GM21526 (cell line): Measurements from ENCODE around the gene SEMA3E.
"Not testable (repeated sequence)": the region's sequence is repeated elsewhere in the genome, so short reads cannot be mapped to it uniquely, and the experiment has no call there.

Source experiments
- ATAC-seq: cut with Tn5 transposase; IDR thresholded peaks from one replicate; pipeline ENCODE4 v1.9.1; 2021; ENCODE audit warnings: moderate library complexity; ENCODE audit not compliant: unreplicated experiment, low FRiP score

Gene SEMA3E

DNA sequence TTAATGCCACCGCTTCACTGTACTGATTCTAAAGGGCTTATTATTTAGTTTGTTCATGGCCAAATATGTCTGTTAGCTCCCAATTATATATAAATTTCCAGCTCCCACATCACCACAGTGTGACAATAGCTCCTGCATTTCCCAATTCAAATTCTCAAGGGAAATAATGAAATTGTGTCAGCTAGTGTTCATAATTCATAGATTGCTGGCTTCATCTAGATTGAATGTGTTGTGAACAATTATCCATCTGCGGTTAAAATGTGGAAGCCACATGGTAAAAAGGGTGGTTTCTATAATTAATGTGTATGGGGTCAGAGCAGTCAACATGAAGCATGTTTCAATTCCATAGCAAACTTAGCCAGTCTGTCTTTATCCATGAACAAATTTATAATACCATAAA lies 154.3 kb downstream of the SEMA3E start:
- ATAC-seq = no peak

DNA sequence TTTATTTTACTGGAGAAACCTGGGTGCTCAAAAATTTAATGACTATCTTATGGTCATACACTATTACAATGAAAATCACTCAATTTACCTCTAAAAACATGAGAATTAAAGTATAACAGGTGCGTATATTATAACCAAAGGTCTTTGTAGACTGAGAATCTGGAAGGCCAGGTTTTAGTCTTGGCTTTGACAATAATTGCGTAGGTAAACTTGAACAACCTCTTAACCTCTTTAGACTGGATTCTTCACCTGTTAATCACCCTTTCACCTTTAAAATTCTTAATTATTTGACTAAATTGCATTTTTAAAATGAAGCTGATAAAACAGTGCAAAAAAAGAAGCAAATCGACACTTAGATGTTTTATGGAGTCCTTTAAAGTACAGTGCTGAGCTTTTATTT lies 156.1 kb downstream of the SEMA3E start:
- ATAC-seq = no peak

- ATAC-seq = no peak
Measured at GRCh38 chr7:83487801-83488200, 161.1 kb downstream of the SEMA3E start.

DNA sequence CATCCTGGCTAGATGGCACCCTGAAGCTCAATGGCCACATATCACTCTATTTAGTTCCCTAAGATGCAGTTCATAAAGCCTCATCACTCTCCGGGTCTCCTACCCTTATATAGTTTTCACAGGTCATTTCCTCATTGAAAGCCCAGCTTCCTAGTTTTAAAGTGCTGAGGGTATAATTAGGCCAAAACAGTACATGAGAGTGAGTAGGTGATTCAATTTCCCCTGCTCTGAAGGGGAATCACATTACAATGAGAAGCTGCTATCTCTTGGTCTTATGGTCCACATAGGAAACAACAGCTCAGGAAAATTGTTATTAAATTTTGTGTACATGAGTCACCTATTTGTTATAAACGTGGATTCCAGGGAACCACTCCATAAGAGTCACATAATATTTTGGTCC lies 162.0 kb downstream of the SEMA3E start:
- no peak for ATAC-seq

DNA sequence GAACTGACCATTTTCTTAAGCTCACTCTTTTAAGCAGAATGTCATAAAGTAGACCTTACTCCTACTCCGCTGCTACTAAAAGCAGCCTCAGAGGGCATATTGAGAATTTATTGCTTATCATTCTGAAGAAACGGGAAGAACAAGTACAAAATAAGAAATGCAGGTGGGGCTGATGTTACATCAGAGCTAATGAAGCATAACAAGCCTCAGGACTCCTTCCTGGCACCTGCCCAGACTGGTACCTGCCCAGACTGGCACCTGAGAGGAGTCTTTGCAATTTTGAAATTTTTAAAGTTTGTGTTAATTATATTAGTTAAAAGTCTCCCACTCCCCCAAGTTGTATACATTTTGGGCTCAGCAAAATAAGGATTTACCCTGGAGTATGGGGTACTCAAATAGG lies 162.4 kb downstream of the SEMA3E start:
- no peak for ATAC-seq

DNA sequence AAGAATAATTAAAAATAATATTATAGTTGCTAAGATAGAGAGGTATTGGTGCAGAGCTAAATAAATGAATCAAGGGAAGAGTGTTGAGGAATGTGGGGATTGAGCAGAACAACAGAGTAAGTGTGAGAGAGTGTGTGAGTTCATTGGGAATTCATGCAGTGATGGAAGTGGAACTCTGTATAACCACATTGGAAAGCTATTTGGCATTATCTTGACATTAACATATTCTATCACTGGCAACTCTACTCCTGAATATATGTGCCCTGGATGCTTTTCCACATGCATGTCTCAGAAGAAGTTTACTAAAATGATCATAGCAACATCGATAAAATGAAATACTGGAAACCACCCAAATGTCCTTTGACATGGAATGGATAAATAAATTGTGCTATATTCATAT lies 164.1 kb downstream of the SEMA3E start:
- no peak for ATAC-seq

DNA sequence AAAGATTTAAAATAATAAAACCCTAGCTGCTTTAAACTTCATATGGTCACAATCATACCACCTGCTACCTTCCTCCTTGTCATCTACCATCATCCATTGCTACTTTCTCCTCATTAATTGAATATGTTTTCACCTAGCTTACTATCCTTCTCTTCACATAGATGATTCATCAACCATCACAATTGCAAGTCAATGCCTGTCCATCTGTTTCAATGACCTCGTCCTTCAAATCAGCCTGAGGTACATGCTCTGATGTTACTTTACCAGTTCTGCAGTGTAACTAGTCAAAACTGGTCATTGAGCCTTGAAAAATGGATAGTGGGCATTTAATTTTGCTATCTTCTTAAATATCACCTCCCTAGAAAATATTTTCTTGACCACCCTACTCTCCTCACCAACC lies 164.7 kb downstream of the SEMA3E start:
- ATAC-seq = no peak

- no peak for ATAC-seq
Measured at GRCh38 chr7:83478616-83479015, 170.3 kb downstream of the SEMA3E start.

GRCh38 chr7:83476511-83477050 lies 172.4 kb downstream of the SEMA3E start:
- no peak for ATAC-seq

- ATAC-seq = no peak
Measured at GRCh38 chr7:83475420-83475819, 173.5 kb downstream of the SEMA3E start.

DNA sequence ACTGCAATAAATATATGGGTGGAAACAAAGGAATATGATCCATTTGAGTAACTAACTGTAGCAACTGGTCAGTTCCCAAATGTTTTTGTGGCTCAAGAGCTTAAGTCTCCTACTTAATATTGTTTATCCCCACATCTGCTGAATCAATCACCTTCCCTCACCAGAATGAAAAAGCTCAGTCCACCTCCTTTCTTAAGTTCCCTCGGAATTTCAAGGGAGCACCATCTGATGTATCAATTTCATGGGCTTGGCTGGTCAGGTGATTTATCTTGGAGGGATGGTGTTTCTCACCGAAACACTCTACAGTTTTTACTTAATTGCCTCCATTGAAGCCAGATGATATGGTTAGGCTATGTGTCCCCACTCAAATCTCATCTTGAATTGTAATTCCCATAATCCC lies 176.6 kb downstream of the SEMA3E start:
- ATAC-seq = no peak

DNA sequence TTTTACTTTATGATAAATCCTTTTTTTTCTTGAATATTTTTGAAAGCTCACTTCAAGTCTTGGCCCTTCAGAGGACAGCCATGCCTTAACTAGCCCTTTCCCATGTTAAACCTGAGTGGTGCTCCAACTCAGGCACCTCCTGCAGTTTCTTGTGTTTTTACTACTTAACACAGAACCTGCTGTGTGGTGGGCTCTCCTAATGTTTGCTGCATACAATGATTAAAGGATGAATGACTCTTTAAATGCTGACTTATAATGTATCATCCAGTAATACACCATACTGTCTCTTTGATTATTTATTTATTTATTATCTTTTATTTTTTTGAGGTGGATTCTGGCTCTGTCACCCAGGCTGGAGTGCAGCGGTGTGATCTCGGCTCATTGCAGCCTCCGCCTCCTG lies 179.4 kb downstream of the SEMA3E start:
- ATAC-seq = no peak

GRCh38 chr7:83469076-83469475 lies 179.9 kb downstream of the SEMA3E start:
- no peak for ATAC-seq

DNA sequence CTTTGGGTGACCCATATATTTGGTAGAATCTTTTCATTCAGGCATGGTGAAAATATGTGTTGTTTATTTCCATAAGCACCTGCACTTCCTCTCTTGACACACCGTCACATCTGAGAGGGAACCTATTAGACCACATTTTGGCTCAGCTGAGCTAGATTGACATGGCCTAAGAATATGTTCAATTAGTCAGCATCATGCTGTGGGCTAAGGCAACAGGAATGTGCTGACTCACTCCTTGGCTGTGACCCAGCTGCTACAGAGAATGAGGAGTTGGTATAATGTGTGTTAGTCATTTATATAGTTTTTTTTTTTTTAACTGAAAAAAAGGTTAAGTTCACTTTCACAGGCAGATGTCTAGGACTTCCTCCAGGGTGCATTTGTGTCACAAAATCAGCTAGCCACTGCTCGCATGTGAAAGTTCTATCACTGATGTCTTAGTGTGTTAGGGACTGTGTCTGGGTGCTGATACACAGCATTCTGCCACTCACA lies 180.6 kb downstream of the SEMA3E start:
- no peak for ATAC-seq

- ATAC-seq = no peak
Measured at GRCh38 chr7:83467493-83467892, 181.4 kb downstream of the SEMA3E start.

- no peak for ATAC-seq
Measured at GRCh38 chr7:83466956-83467355, 182.0 kb downstream of the SEMA3E start.

DNA sequence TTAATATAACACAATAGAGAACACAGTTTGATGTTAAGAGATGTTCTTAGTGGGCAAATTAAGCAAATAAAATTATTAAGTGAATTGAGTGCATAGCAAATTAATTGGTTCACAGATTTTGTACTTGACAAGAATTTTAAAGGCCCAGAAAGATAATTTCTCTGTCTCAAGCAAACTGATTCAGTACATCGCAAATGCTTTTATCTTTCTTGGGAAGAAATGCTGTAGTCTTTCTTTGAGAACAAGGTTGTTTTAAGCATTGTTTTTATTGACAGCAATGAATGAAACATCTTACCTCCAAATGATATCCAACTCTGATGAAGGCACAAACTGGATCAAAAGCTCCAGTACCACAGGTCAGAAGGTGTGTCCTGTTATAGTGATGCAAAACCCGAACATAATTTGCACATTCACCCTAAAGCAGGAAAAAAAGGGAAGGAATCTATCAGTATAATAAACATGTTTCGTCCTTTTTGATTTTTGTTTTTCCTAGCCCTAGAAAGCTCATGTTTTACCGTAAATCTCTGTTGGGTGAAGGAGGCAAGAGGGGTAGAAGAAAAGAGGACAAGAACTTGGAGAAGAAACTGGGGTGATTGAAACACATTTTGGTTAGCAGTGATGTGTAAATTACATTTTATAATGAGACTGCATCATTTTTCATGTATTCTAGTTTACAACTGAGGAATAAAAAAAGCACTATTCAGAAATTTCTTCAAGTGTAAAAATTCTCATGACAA lies 182.6 kb downstream of the SEMA3E start:
- ATAC-seq = no peak

DNA sequence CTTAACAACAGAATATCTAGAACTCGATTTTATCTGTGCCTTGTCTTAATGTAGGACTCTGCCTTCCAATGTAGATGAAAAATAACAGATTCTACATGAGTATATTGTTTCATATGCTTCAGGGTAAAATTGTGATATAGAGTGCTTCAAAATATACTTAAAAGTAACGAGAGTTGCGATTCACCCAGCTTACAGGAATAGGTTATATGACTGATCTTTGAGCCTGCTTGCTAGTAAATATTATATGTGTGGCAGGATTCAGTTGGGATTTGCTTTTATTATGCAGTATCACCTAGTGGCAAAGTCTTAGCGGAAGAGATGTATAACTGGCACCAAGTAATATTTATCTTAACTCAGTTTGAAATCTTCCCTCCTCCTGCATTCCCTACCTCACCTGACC lies 183.3 kb downstream of the SEMA3E start:
- no peak for ATAC-seq

DNA sequence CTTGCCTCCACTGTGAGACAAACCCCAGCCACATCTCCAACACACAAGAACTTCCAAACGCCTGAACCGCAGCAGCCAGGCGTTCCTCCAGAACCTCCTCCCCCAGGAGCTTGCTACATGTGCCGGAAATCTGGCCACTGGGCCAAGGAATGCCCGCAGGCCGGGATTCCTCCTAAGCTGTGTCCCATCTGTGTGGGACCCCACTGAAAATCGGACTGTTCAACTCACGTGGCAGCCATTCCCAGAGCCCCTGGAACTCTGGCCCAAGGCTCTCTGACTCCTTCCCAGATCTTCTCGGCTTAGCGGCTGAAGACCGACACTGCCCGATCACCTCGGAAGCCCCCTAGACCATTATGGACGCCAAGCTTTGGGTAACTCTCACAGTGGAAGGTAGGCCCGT lies 187.1 kb downstream of the SEMA3E start:
- not testable (repeated sequence) for ATAC-seq

DNA sequence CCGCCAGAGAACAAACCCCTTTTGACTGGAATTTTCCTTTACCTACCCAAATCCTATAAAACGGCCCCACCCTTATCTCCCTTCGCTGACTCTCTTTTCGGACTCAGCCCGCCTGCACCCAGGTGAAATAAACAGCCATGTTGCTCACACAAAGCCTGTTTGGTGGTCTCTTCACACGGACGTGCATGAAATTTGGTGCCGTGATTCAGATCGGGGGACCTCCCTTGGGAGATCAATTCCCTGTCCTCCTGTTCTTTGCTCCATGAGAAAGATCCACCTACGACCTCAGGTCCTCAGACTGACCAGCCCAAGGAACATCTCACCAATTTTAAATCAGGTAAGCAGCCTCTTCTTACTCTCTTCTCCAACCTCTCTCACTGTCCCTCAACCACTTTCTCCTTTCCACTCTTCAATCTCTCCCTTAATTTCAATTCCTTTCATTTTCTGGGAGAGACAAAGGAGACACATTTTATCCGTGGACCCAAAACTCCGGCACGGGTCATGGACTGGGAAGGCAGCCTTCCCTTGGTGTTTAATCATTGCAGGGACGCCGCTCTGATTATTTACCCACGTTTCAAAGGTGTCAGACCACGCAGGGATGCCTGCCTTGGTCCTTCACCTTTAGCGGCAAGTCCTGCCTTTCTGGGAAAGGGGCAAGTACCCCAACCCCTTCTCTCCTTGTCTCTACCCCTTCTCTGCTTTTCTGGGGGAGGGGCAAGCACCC lies 188.8 kb downstream of the SEMA3E start:
- not testable (repeated sequence) for ATAC-seq

- not testable (repeated sequence) for ATAC-seq
Measured at GRCh38 chr7:83459101-83459929, 189.6 kb downstream of the SEMA3E start.
